Breast epithelium (tissue), 3 donors: ENCODE results near the gene PFKFB3.

Experiments used
- POLR2A ChIP-seq: fragments of 450-650 bp; IDR thresholded peaks from one replicate; pipeline ENCODE4 v1.6.1; 2016; ENCODE audit warnings: antibody characterized with exemption, mild to moderate bottlenecking, moderate library complexity
- TF ChIP-seq, protein P1 (sequence below), 3 donors: fragments of 450-650 bp; IDR thresholded peaks; one replicate each; pipeline ENCODE4 v1.5.1; 2016 to 2017; ENCODE audit warnings: antibody characterized with exemption in 3 of 3, mild to moderate bottlenecking in 3 of 3, moderate library complexity in 3 of 3

DNA sequence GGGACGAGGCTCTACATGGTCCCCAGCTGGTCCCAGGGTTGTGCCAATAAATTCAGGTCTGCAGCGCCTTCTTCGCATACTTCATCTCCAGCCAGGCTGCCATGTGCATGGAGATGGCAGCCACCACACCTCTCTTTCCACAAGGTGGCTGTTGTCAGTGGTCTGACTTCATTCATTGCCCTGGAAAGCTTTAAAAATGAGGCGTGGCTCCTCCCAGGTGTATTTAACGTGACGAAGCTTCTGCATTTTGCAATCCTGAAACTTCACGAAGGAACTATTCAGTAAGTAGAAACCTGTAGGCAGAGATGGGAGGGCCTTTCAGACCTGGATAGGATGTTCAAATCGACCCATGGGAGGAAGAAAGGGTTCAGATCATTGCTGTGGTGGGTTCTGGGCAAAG lies 53.7 kb downstream of the PFKFB3 start:
- TF ChIP-seq, protein P1, sequence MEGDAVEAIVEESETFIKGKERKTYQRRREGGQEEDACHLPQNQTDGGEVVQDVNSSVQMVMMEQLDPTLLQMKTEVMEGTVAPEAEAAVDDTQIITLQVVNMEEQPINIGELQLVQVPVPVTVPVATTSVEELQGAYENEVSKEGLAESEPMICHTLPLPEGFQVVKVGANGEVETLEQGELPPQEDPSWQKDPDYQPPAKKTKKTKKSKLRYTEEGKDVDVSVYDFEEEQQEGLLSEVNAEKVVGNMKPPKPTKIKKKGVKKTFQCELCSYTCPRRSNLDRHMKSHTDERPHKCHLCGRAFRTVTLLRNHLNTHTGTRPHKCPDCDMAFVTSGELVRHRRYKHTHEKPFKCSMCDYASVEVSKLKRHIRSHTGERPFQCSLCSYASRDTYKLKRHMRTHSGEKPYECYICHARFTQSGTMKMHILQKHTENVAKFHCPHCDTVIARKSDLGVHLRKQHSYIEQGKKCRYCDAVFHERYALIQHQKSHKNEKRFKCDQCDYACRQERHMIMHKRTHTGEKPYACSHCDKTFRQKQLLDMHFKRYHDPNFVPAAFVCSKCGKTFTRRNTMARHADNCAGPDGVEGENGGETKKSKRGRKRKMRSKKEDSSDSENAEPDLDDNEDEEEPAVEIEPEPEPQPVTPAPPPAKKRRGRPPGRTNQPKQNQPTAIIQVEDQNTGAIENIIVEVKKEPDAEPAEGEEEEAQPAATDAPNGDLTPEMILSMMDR (IDR thresholded peaks at IDR 0.05) = no peak
- no peak for TF ChIP-seq POLR2A
